Endothelial cell of umbilical vein (primary cell): Measurements from ENCODE around the gene RADIL. TPM values are rescaled to one million over a fixed set of nuclear protein-coding genes. Genes with fewer than 3 reads are reported as not detected.

ENCODE experiments used
- BruUV-seq: library from RNA; stranded (reverse); fragments of 400-500 nt; replicated peaks from 2 replicates; lab custom pipeline; 2021; lab: Mats Ljungman, UMichigan
- CTCF ChIA-PET: fragments of 300-600, 350-600 bp; sonication (Branson Sonifier 250); formaldehyde crosslinking; loops from one replicate; lab custom pipeline; 2021; ENCODE audit warnings: antibody characterized with exemption, inconsistent platforms; lab: Charles Lee
- POLR2A ChIA-PET: fragments of 300-600, 350-600 bp; sonication (Branson Sonifier 250); formaldehyde crosslinking; loops from one replicate; lab custom pipeline; 2021; ENCODE audit warnings: antibody characterized with exemption, inconsistent platforms; lab: Charles Lee
- DNase-seq: peaks from one replicate; pipeline ENCODE4 v3.0.0-alpha.2; 2011; ENCODE audit warnings: low read depth, low spot score
- FAIRE-seq: peaks from 2 replicates; lab custom pipeline; 2011; peaks lifted over from hg19 to GRCh38; lab: Jason Lieb, UNC
- H2AFZ ChIP-seq: 2 replicates; pipeline ENCODE4 v1.6.0; 2012; ENCODE audit warnings: low read depth, low read length, control low read depth, inconsistent platforms
- H3K27ac ChIP-seq: 2 replicates; pipeline ENCODE4 v1.5.1; 2011; ENCODE audit warnings: low read depth, mild to moderate bottlenecking, control low read depth, low read length, moderate library complexity; ENCODE audit not compliant: insufficient read depth
- H3K27me3 ChIP-seq, 2 experiments: 2 replicates each; pipeline versions ENCODE4 v1.6.0 to v1.6.1; 2011; ENCODE audit warnings: low read length in 2 of 2, mixed read lengths in 1 of 2; ENCODE audit not compliant: control insufficient read depth in 2 of 2, insufficient read depth in 2 of 2
- H3K36me3 ChIP-seq, 2 experiments: 2 replicates in 1 of 2; 3 replicates in 1 of 2; pipeline ENCODE4 v1.5.1; 2011; ENCODE audit warnings: low read length in 2 of 2, mild to moderate bottlenecking in 1 of 2, moderate library complexity in 1 of 2; ENCODE audit not compliant: control insufficient read depth in 2 of 2, insufficient read depth in 2 of 2; ENCODE audit errors: extremely low read depth in 1 of 2
- H3K4me1 ChIP-seq: 3 replicates; pipeline ENCODE4 v1.5.1; 2011; ENCODE audit warnings: mild to moderate bottlenecking, low read length; ENCODE audit not compliant: control insufficient read depth, insufficient read depth; ENCODE audit errors: extremely low read depth
- H3K4me2 ChIP-seq: 2 replicates; pipeline ENCODE4 v1.6.1; 2011; ENCODE audit warnings: low read length, control low read depth, mixed read lengths; ENCODE audit not compliant: insufficient read depth
- H3K4me3 ChIP-seq, 3 experiments: fragments of 200-600 bp in 1 of 3; sonication (generic), shearing (Covaris generic) in 1 of 3; replicated peaks in 1 of 3; 2 replicates each; pipeline ENCODE4 v1.5.1; 2011 to 2016; ENCODE audit warnings: control low read depth in 3 of 3, low read length in 3 of 3, mild to moderate bottlenecking in 2 of 3, inconsistent platforms in 1 of 3, low read depth in 1 of 3, moderate library complexity in 1 of 3; ENCODE audit not compliant: insufficient read depth in 1 of 3
- H3K79me2 ChIP-seq: 2 replicates; pipeline ENCODE4 v1.6.0; 2012; ENCODE audit warnings: low read length, inconsistent platforms; ENCODE audit not compliant: control insufficient read depth, insufficient read depth
- H3K9ac ChIP-seq: replicated peaks from 2 replicates; pipeline ENCODE3; 2011; ENCODE audit warnings: low read length, control low read depth; ENCODE audit not compliant: insufficient read depth; ENCODE audit errors: extremely low read depth
- H3K9me1 ChIP-seq: replicated peaks from 3 replicates; pipeline ENCODE4 v1.6.0; 2011; ENCODE audit warnings: mild to moderate bottlenecking, low read length; ENCODE audit not compliant: control insufficient read depth, insufficient read depth; ENCODE audit errors: extremely low read depth
- H3K9me3 ChIP-seq: replicated peaks from 2 replicates; pipeline ENCODE4 v1.5.1; 2012; ENCODE audit warnings: low read length, inconsistent platforms; ENCODE audit not compliant: control insufficient read depth, insufficient read depth
- H4K20me1 ChIP-seq: replicated peaks from 2 replicates; pipeline ENCODE3; 2011; ENCODE audit warnings: mild to moderate bottlenecking, low read length; ENCODE audit not compliant: control insufficient read depth, insufficient read depth; ENCODE audit errors: extremely low read depth
- CTCF ChIP-seq, 2 donors: IDR thresholded peaks; 1 replicate in 1 of 2; 2 replicates in 1 of 2; pipeline ENCODE4 v1.5.1; 2011; ENCODE audit warnings: low read length in 2 of 2, mild to moderate bottlenecking in 2 of 2, moderate library complexity in 2 of 2, control low read depth in 1 of 2, inconsistent platforms in 1 of 2, low read depth in 1 of 2; ENCODE audit not compliant: insufficient read depth in 1 of 2; ENCODE audit errors: extremely low read depth in 1 of 2
- FOS ChIP-seq: IDR thresholded peaks from 2 replicates; pipeline ENCODE4 v1.6.1; 2011; ENCODE audit warnings: mild to moderate bottlenecking, low read length, moderate library complexity, borderline replicate concordance; ENCODE audit not compliant: insufficient read depth
- GATA2 ChIP-seq: IDR thresholded peaks from 2 replicates; pipeline ENCODE4 v1.7.0; 2011; ENCODE audit warnings: low read depth, mild to moderate bottlenecking, moderate library complexity, mixed read lengths, low read length; ENCODE audit not compliant: insufficient read length, insufficient read depth
- JUN ChIP-seq: IDR thresholded peaks from 2 replicates; pipeline ENCODE4 v1.6.1; 2011; ENCODE audit warnings: borderline replicate concordance, low read depth; ENCODE audit not compliant: insufficient read length, insufficient read depth
- MAX ChIP-seq: IDR thresholded peaks from 2 replicates; pipeline ENCODE4 v1.6.1; 2011; ENCODE audit not compliant: insufficient read depth, insufficient read length
- MYC ChIP-seq: IDR thresholded peaks from one replicate; pipeline ENCODE4 v1.6.1; 2011; ENCODE audit warnings: mild to moderate bottlenecking, low read depth, low read length
- POLR2A ChIP-seq: IDR thresholded peaks from 2 replicates; pipeline ENCODE4 v1.6.1; 2012; ENCODE audit warnings: low read depth, mild to moderate bottlenecking, control low read depth, low read length
- POLR2AphosphoS5 ChIP-seq: IDR thresholded peaks from 2 replicates; pipeline ENCODE4 v1.6.1; 2012; ENCODE audit warnings: low read depth, mild to moderate bottlenecking, control low read depth, low read length, moderate library complexity; ENCODE audit not compliant: insufficient read depth
- dilution Hi-C: fragments of 300-500 bp; cut with MboI; formaldehyde crosslinking; loops from one replicate; pipeline ENCODE4 v1.15.0; 2019; ENCODE audit warnings: low sequenced_read_pairs; ENCODE audit not compliant: extremely low pct_ligation_motif_present
- intact Hi-C: fragments of 100-400 bp; cut with micrococcal nuclease; formaldehyde crosslinking; loops from one replicate; pipeline ENCODE4 v1.10.0; 2022
- polyA plus RNA-seq, 4 experiments: library from polyadenylated mRNA; depleted of rRNA in 3 of 4; stranded (reverse) in 3 of 4; unstranded in 1 of 4; fragments of >200 nt; gene quantifications; 2 replicates each; pipeline versions ENCODE4 v1.2.1 to v1.2.3, GENCODE V29; 2011 to 2012; ENCODE audit warnings: missing spikeins in 1 of 4
- total RNA-seq: library from RNA; stranded (reverse); gene quantifications from 2 replicates; pipeline ENCODE4 v1.2.3, GENCODE V29; 2021

Gene RADIL
- total and polyA plus RNA-seq, 2 donors (not counting 3 experiments of a cell fraction or from before 2014, with no cell fraction given) = 1.2 to 2.5 TPM

GRCh38 chr7:4830176-4830575 lies 53.3 kb downstream of the RADIL start:
- Histone ChIP-seq H3K9me1 (no peaks in the 10 kb centered on the region), H3K9me3 (no peaks in the 10 kb centered on the region), H3K27ac (no peak overlapping the region), H3K79me2 (no peaks in the 10 kb centered on the region), H4K20me1 (no peaks in the 10 kb centered on the region), H2AFZ (peak overlapping the region; percentile 52), H3K4me1 (no peaks in the 10 kb centered on the region), H3K9ac (no peak overlapping the region), H3K36me3 (no peaks in the 10 kb centered on the region), H3K27me3 (no peaks in the 10 kb centered on the region), H3K4me3 (no peak overlapping the region), H3K4me2 (no peak overlapping the region)
- dilution Hi-C loops (no loop called here), intact Hi-C loops (loop anchor here (1.0 kb wide), 3 partner anchors 53 to 344 kb away; partner anchors contain the start of gene RADIL)
- BruUV-seq = no TSS peak
- TF ChIP-seq MYC (no peak), FOS (no peak), MAX (peak; percentile 59), CTCF (IDR thresholded peaks at IDR 0.05; ENCODE audit: extremely low read depth in 1 of 2, insufficient read depth in 1 of 2, low read depth in 1 of 2, low read length in 2 of 2) (peak; percentile 98 to 100)
- CTCF ChIA-PET = interaction anchor here (0.6 to 2.8 kb wide), 33 partner anchors 10 to 344 kb away, joined by 3 to 121 read pairs (median 4); partner anchors contain the start of gene RADIL
- DNase-seq (peak; percentile 80), FAIRE-seq (peak; percentile 92)
- POLR2A ChIA-PET = no interaction called here

- TF ChIP-seq JUN = no peak
- TF ChIP-seq POLR2AphosphoS5 = no peak
- no peak for TF ChIP-seq POLR2A
- no peak for TF ChIP-seq GATA2
- no peaks in the 10 kb centered on the region for H3K36me3 ChIP-seq
- DNase-seq = no peak
- no peak overlapping the region for H3K4me3 ChIP-seq
- BruUV-seq = no TSS peak
- intact Hi-C loops = no loop called here
- H3K27ac ChIP-seq = no peak overlapping the region
- CTCF ChIA-PET = interaction anchor here (1.0 to 1.7 kb wide), 3 partner anchors 23 to 280 kb away, joined by 3 to 6 read pairs (median 3); no protein-coding TSS in a partner anchor
- H3K4me1 ChIP-seq = no peaks in the 10 kb centered on the region
- dilution Hi-C loops = no loop called here
- no peaks in the 10 kb centered on the region for H3K79me2 ChIP-seq
- no peaks in the 10 kb centered on the region for H3K9me3 ChIP-seq
- no peak overlapping the region for H3K9ac ChIP-seq
- no peak overlapping the region for H3K4me2 ChIP-seq
- H2AFZ ChIP-seq = no peak overlapping the region
- no peaks in the 10 kb centered on the region for H3K27me3 ChIP-seq
- H3K9me1 ChIP-seq = no peaks in the 10 kb centered on the region
- no peak for FAIRE-seq
- POLR2A ChIA-PET = no interaction called here
- H4K20me1 ChIP-seq = no peaks in the 10 kb centered on the region
These were observed 54.7 kb downstream of the RADIL start for GRCh38 chr7:4828720-4829383.
